Keratinocyte (primary cell): Measurements from ENCODE around the gene P3H2.

Source experiments
- CTCF ChIP-seq, 3 experiments: IDR thresholded peaks in 1 of 3; conservative IDR thresholded peaks in 1 of 3; optimal IDR thresholded peaks in 1 of 3; 2 replicates in 2 of 3; 3 replicates in 1 of 3; pipeline versions ENCODE3 to v1.5.1; 2011; ENCODE audit warnings: low read length in 3 of 3, mild to moderate bottlenecking in 3 of 3, moderate library complexity in 2 of 3, control low read depth in 1 of 3, inconsistent platforms in 1 of 3; ENCODE audit not compliant: insufficient read depth in 2 of 3; ENCODE audit errors: extremely low read depth in 1 of 3
- EZH2 ChIP-seq: IDR thresholded peaks from one replicate; pipeline ENCODE4 v1.6.1; 2012; ENCODE audit warnings: inconsistent platforms, mild to moderate bottlenecking, low read length, moderate library complexity

DNA sequence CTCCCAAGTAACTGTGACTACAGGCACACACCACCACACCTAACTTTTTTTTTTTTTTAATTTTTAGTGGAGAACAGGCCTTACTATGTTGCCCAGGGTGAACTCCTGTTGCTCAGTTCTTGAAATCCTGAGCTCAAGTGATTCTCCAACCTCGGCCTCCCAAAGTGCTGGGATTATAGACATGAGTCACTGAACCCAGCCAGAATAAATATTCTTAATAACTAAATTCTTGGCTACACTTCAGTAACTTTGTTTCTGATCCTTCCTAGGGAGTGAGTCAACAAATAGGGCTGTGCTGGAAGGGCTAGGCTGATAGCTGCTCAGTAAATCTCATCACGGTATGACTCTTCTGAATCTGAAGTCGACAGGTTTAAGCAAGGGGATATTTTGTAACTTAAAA, 56.6 kb downstream of the P3H2 start:
- no peak for TF ChIP-seq CTCF (optimal IDR thresholded peaks at IDR 0.05 in 1 of 3, IDR thresholded peaks at IDR 0.05 in 1 of 3, conservative IDR thresholded peaks at IDR 0.05 in 1 of 3; ENCODE audit: extremely low read depth in 1 of 3, insufficient read depth in 2 of 3, low read length in 3 of 3)
- no peak for TF ChIP-seq EZH2
